ENCODE results near the gene ANKS1B. TPM values are rescaled to one million over a fixed set of nuclear protein-coding genes. Genes with fewer than 3 reads are reported as not detected.

The ANKS1B gene
- total and polyA plus RNA-seq, 10 of the 15 experiments (the other 5 are each of a cell fraction or from before 2014, with no cell fraction given), result 0.16 to 1.3 (median 0.82) TPM; not detected in 7

DNA sequence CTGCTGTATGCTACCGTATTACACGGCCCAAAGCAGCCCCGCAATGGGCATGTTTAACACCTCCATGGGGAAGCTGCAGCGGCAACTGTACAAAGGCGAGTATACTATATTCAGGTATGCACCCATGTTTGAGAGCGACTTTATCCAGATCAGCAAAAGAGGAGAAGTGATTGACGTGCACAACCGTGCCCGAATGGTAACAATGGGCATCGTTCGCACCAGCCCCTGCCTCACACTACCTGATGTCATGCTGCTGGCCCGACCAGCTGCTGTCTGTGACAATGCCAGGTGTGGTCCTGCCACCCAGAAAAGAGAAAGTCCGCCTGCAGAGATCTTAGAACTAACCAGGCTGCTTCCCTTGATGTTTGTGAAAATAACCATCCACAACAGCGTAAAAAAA, 336.6 kb downstream of the ANKS1B start:
- in situ Hi-C loops (cut with MboI), result no loop called here
- BruUV-seq (replicated peaks), result no TSS peak

More for the DNA sequence above, 336.6 kb downstream of the ANKS1B start:
- Histone ChIP-seq H3K4me2 (ENCODE audit: control insufficient read depth, insufficient read depth) (no peak overlapping the region), H3K27me3 (replicated peaks in 1 of 2; ENCODE audit: control insufficient read depth in 2 of 2, insufficient read depth in 2 of 2, low read length in 1 of 2) (no peaks in the 10 kb centered on the region; a peak in 1 of 4 replicates), H3K27ac (ENCODE audit: control insufficient read depth, insufficient read depth) (no peak overlapping the region), H3K9ac (ENCODE audit: control insufficient read depth, insufficient read depth, low read length) (no peak overlapping the region), H3K4me3 (no peak overlapping the region), H3K4me1 (ENCODE audit: control insufficient read depth, insufficient read depth, low read length) (no peaks in the 10 kb centered on the region), H3K79me2 (ENCODE audit: control insufficient read depth, insufficient read depth, low read length) (no peaks in the 10 kb centered on the region), H2AFZ (ENCODE audit: control insufficient read depth, low read depth, low read length) (no peak overlapping the region), H4K20me1 (ENCODE audit: control insufficient read depth, insufficient read depth) (no peaks in the 10 kb centered on the region), H3K36me3 (ENCODE audit: control insufficient read depth in 2 of 2, insufficient read depth in 2 of 2, low read length in 1 of 2) (no peaks in the 10 kb centered on the region), H3K9me3 (replicated peaks; ENCODE audit: control insufficient read depth, insufficient read depth, low read length) (no peaks in the 10 kb centered on the region)
- intact Hi-C loops (cut with micrococcal nuclease; ENCODE audit: unreplicated experiment), result no loop called here
- SMC1A ChIA-PET (ENCODE audit: uncharacterized antibody, unreplicated experiment), result no interaction called here
- CTCF ChIA-PET, result interaction anchor here (2.0 kb wide), 1 partner anchor 11 kb away, joined by 5 read pairs; no protein-coding TSS in a partner anchor
- POLR2A ChIA-PET, result no interaction called here
- DNase-seq (ENCODE audit: low read depth, low spot score) (no peak), FAIRE-seq (no peak), ATAC-seq (no peak)
- RAD21 ChIA-PET (ENCODE audit: unreplicated experiment), result no interaction called here
- 53% methylated on average over 14 of the region's 14 CpGs for WGBS (ENCODE audit: insufficient coverage, insufficient replicate concordance, low lambda C conversion rate, missing lambda C conversion rate)
- TF ChIP-seq IKZF1 (conservative IDR thresholded peaks at IDR 0.05) (no peak), HDAC6 (IDR thresholded peaks at IDR 0.05; ENCODE audit: unreplicated experiment) (no peak), ATF7 (IDR thresholded peaks at IDR 0.05; ENCODE audit: low read depth) (no peak), TCF7 (IDR thresholded peaks at IDR 0.05; ENCODE audit: borderline replicate concordance) (no peak), SMAD5 (IDR thresholded peaks at IDR 0.05; ENCODE audit: low read depth) (no peak), LARP7 (IDR thresholded peaks at IDR 0.05) (no peak), POLR2AphosphoS5 (IDR thresholded peaks at IDR 0.05; ENCODE audit: low read length) (no peak), GATAD2B (conservative IDR thresholded peaks at IDR 0.05; ENCODE audit: low read depth) (no peak)
- TF ChIP-seq, protein P1, sequence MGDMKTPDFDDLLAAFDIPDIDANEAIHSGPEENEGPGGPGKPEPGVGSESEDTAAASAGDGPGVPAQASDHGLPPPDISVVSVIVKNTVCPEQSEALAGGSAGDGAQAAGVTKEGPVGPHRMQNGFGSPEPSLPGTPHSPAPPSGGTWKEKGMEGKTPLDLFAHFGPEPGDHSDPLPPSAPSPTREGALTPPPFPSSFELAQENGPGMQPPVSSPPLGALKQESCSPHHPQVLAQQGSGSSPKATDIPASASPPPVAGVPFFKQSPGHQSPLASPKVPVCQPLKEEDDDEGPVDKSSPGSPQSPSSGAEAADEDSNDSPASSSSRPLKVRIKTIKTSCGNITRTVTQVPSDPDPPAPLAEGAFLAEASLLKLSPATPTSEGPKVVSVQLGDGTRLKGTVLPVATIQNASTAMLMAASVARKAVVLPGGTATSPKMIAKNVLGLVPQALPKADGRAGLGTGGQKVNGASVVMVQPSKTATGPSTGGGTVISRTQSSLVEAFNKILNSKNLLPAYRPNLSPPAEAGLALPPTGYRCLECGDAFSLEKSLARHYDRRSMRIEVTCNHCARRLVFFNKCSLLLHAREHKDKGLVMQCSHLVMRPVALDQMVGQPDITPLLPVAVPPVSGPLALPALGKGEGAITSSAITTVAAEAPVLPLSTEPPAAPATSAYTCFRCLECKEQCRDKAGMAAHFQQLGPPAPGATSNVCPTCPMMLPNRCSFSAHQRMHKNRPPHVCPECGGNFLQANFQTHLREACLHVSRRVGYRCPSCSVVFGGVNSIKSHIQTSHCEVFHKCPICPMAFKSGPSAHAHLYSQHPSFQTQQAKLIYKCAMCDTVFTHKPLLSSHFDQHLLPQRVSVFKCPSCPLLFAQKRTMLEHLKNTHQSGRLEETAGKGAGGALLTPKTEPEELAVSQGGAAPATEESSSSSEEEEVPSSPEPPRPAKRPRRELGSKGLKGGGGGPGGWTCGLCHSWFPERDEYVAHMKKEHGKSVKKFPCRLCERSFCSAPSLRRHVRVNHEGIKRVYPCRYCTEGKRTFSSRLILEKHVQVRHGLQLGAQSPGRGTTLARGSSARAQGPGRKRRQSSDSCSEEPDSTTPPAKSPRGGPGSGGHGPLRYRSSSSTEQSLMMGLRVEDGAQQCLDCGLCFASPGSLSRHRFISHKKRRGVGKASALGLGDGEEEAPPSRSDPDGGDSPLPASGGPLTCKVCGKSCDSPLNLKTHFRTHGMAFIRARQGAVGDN (IDR thresholded peaks at IDR 0.05), result no peak
- TF ChIP-seq, protein P2, sequence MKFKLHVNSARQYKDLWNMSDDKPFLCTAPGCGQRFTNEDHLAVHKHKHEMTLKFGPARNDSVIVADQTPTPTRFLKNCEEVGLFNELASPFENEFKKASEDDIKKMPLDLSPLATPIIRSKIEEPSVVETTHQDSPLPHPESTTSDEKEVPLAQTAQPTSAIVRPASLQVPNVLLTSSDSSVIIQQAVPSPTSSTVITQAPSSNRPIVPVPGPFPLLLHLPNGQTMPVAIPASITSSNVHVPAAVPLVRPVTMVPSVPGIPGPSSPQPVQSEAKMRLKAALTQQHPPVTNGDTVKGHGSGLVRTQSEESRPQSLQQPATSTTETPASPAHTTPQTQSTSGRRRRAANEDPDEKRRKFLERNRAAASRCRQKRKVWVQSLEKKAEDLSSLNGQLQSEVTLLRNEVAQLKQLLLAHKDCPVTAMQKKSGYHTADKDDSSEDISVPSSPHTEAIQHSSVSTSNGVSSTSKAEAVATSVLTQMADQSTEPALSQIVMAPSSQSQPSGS (IDR thresholded peaks at IDR 0.05; ENCODE audit: low read length), result no peak
